GM23248 (cell line): ENCODE data around the gene ACIN1.

Experiments used
- EZH2 ChIP-seq: fragments of 200-600 bp; sonication (generic); IDR thresholded peaks from 2 replicates; pipeline ENCODE4 v1.6.1; 2018; ENCODE audit warnings: antibody characterized with exemption, mild to moderate bottlenecking; ENCODE audit not compliant: insufficient read depth, poor library complexity, severe bottlenecking
- EZH2phosphoT487 ChIP-seq: fragments of 200-600 bp; sonication (generic); IDR thresholded peaks from 2 replicates; pipeline ENCODE4 v1.6.1; 2018; ENCODE audit warnings: antibody characterized with exemption, moderate library complexity, mild to moderate bottlenecking, low read depth; ENCODE audit not compliant: insufficient read depth

DNA sequence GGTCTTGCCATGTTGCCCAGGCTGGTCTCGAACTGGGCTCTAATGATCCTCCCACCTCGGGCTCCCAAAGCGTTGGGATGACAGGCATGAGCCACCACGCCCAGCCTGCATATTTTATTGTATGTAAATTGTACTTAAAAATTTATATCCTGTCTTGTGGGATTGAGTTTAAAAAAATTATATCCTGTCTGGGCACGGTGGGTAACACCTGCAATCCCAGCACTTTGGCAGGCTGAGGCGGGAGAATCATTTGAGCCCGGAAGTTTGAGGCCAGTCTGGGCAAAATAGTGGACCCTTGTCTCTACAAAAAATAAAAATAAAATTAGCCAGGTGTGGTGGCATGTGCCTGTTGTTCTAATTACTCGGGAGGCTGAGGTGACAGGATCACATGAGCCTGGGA is 38.0 kb upstream of the ACIN1 start:
- TF ChIP-seq EZH2 (no peak), EZH2phosphoT487 (no peak)
